ENCODE measurements around the gene TMPRSS11D. TPM values are rescaled to one million over a fixed set of nuclear protein-coding genes. Genes with fewer than 3 reads are reported as not detected.

Gene TMPRSS11D
- total RNA-seq: not detected
- under 1 TPM; 0.11 to 0.48 (median 0.27) TPM for polyA plus RNA-seq (ENCODE audit: insufficient read length in 6 of 6)
- long read RNA-seq, donor 1: 0 reads
- long read RNA-seq, donor 2: 0 reads
- long read RNA-seq, donor 3: 0 reads
- long read RNA-seq, donor 4: 0 reads
- long read RNA-seq, donor 5: 0 reads
- long read RNA-seq, donor 6: 0 reads
- long read RNA-seq, donor 7: 0 reads
- long read RNA-seq, donor 8: 0 reads
- long read RNA-seq, donor 9: 0 reads
- long read RNA-seq, donor 10: 0 reads
- long read RNA-seq, donor 11: 0 reads
- long read RNA-seq, donor 12: 0 reads

- Histone ChIP-seq H3K36me3 (no peaks in the 10 kb centered on the region), H3K9me3 (no peaks in the 10 kb centered on the region), H3K4me1 (peaks cover 0 to 6% of the 10 kb centered on the region in 2 donors), H3K27me3 (no peaks in the 10 kb centered on the region), H3K27ac (peak within 1 kb of the TSS in 1 of 2 donors; percentile 30), H3K4me3 (no peak within 1 kb of the TSS)
- ATAC-seq (no peak), DNase-seq (no peak)
- intact Hi-C loops (cut with DNase I): no loop called here
- TF ChIP-seq CTCF (IDR thresholded peaks at IDR 0.05): no peak
These were observed at the start of gene TMPRSS11D for GRCh38 chr4:67883902-67884301. Gene TMPRSS11D, minus strand, starts transcription at chr4:67884002. Its CDS starts 69 bp downstream, at chr4:67883933.

GRCh38 chr4:67933038-67933437 lies 49.2 kb upstream of the TMPRSS11D start:
- H3K9me3 ChIP-seq: no peaks in the 10 kb centered on the region
- H3K36me3 ChIP-seq: no peaks in the 10 kb centered on the region
- no peak overlapping the region for H3K27ac ChIP-seq
- no peak for TF ChIP-seq CTCF (IDR thresholded peaks at IDR 0.05)
- H3K4me3 ChIP-seq: no peak overlapping the region
- no peaks in the 10 kb centered on the region for H3K27me3 ChIP-seq
- H3K4me1 ChIP-seq: no peaks in the 10 kb centered on the region
- intact Hi-C loops (cut with DNase I): no loop called here
- DNase-seq (no peak), ATAC-seq (no peak)

- no peaks in the 10 kb centered on the region for H3K9me3 ChIP-seq
- no peaks in the 10 kb centered on the region for H3K27me3 ChIP-seq
- ATAC-seq (no peak), DNase-seq (no peak)
- H3K27ac ChIP-seq: no peak overlapping the region
- no peak for TF ChIP-seq CTCF (IDR thresholded peaks at IDR 0.05)
- no peaks in the 10 kb centered on the region for H3K36me3 ChIP-seq
- intact Hi-C loops (cut with DNase I): no loop called here
- no peaks in the 10 kb centered on the region for H3K4me1 ChIP-seq
- H3K4me3 ChIP-seq: no peak overlapping the region
These were observed 47.5 kb upstream of the TMPRSS11D start for GRCh38 chr4:67931256-67931655.

- no peak for TF ChIP-seq CTCF (IDR thresholded peaks at IDR 0.05)
- H3K36me3 ChIP-seq: no peaks in the 10 kb centered on the region
- intact Hi-C loops (cut with DNase I): no loop called here
- H3K4me3 ChIP-seq: no peak overlapping the region
- H3K27me3 ChIP-seq: no peaks in the 10 kb centered on the region
- ATAC-seq (no peak), DNase-seq (no peak)
- H3K9me3 ChIP-seq: peaks cover 0 to 2% of the 10 kb centered on the region in 2 donors
- H3K4me1 ChIP-seq: no peaks in the 10 kb centered on the region
- H3K27ac ChIP-seq: no peak overlapping the region
These were observed 45.6 kb upstream of the TMPRSS11D start for GRCh38 chr4:67929426-67929825.

GRCh38 chr4:67928546-67928945 lies 44.7 kb upstream of the TMPRSS11D start:
- Histone ChIP-seq H3K27ac (no peak overlapping the region), H3K4me1 (no peaks in the 10 kb centered on the region), H3K27me3 (no peaks in the 10 kb centered on the region), H3K9me3 (peaks cover 0 to 3% of the 10 kb centered on the region in 2 donors), H3K4me3 (no peak overlapping the region), H3K36me3 (no peaks in the 10 kb centered on the region)
- no peak for ATAC-seq
- intact Hi-C loops (cut with DNase I): no loop called here
- DNase-seq: no peak
- TF ChIP-seq CTCF (IDR thresholded peaks at IDR 0.05): no peak

Measured in left lung (tissue), 14 donors.